Tibial nerve (tissue), 4 donors: Measurements from ENCODE around the gene BNC2. TPM values are rescaled to one million over a fixed set of nuclear protein-coding genes. Genes with fewer than 3 reads are reported as not detected.

Experiments used
- DNase-seq, 2 donors: peaks; one replicate each; pipeline ENCODE4 v3.0.0-alpha.2; 2019; ENCODE audit warnings: low spot score in 2 of 2
- H3K27ac ChIP-seq, 4 donors: fragments of 200-600 bp; sonication (generic) in 3 of 4; one replicate each; pipeline ENCODE4 v1.5.1; 2017 to 2019; ENCODE audit warnings: mild to moderate bottlenecking in 1 of 4
- H3K27me3 ChIP-seq, 2 donors: fragments of 200-600 bp; sonication (generic) in 1 of 2; one replicate each; pipeline versions ENCODE4 v1.5.1 to v1.6.0; 2017 to 2019
- H3K36me3 ChIP-seq, 3 donors: fragments of 200-600 bp; sonication (generic); one replicate each; pipeline ENCODE4 v1.5.1; 2018 to 2019
- H3K4me1 ChIP-seq, 4 donors: fragments of 200-600 bp; sonication (generic) in 3 of 4; one replicate each; pipeline ENCODE4 v1.5.1; 2017 to 2019
- H3K4me3 ChIP-seq, 4 donors: fragments of 200-600 bp; sonication (generic) in 3 of 4; one replicate each; pipeline ENCODE4 v1.5.1; 2017 to 2019; ENCODE audit warnings: mild to moderate bottlenecking in 1 of 4, moderate library complexity in 1 of 4
- H3K9me3 ChIP-seq, 4 donors: fragments of 200-600 bp; sonication (generic) in 3 of 4; one replicate each; pipeline ENCODE4 v1.5.1; 2017 to 2019
- EP300 ChIP-seq, 2 donors: sonication (generic); formaldehyde crosslinking; IDR thresholded peaks; one replicate each; pipeline ENCODE4 v1.6.1; 2017; ENCODE audit warnings: antibody characterized with exemption in 2 of 2, mild to moderate bottlenecking in 1 of 2
- POLR2A ChIP-seq, 2 donors: fragments of 450-650 bp; IDR thresholded peaks; one replicate each; pipeline ENCODE4 v1.6.1; 2017; ENCODE audit warnings: antibody characterized with exemption in 2 of 2, mild to moderate bottlenecking in 2 of 2, moderate library complexity in 2 of 2
- WGBS, 2 donors: methylation state at CpG; one replicate each; pipeline ENCODE4 v1.1.5; 2018; 5-methylcytosine and 5-hydroxymethylcytosine counted together
- total RNA-seq, 4 donors: library from RNA; depleted of rRNA; stranded (reverse); fragments of >200 nt; gene quantifications; one replicate each; pipeline ENCODE4 v1.1.0, GENCODE V29; 2016
- TF ChIP-seq, protein P1 (sequence below), 5 experiments: fragments of 200-600 bp in 3 of 5; fragments of 450-650 bp in 2 of 5; sonication (generic) in 3 of 5; IDR thresholded peaks; one replicate each; pipeline ENCODE4 v1.5.1; 2016 to 2019; ENCODE audit warnings: antibody characterized with exemption in 5 of 5, mild to moderate bottlenecking in 3 of 5, moderate library complexity in 2 of 5

Gene BNC2
- total RNA-seq, 4 donors from 2014 or later = 69.9 to 89.6 (median 88.4) TPM

- H3K27ac ChIP-seq = no peak overlapping the region
- WGBS, 2 donors = 57 to 64% methylated on average over 5 of the region's 5 CpGs
- DNase-seq = no peak
- TF ChIP-seq EP300 (IDR thresholded peaks at IDR 0.05) (no peak), POLR2A (IDR thresholded peaks at IDR 0.05) (no peak)
- TF ChIP-seq, protein P1, sequence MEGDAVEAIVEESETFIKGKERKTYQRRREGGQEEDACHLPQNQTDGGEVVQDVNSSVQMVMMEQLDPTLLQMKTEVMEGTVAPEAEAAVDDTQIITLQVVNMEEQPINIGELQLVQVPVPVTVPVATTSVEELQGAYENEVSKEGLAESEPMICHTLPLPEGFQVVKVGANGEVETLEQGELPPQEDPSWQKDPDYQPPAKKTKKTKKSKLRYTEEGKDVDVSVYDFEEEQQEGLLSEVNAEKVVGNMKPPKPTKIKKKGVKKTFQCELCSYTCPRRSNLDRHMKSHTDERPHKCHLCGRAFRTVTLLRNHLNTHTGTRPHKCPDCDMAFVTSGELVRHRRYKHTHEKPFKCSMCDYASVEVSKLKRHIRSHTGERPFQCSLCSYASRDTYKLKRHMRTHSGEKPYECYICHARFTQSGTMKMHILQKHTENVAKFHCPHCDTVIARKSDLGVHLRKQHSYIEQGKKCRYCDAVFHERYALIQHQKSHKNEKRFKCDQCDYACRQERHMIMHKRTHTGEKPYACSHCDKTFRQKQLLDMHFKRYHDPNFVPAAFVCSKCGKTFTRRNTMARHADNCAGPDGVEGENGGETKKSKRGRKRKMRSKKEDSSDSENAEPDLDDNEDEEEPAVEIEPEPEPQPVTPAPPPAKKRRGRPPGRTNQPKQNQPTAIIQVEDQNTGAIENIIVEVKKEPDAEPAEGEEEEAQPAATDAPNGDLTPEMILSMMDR (IDR thresholded peaks at IDR 0.05) = no peak
- no peaks in the 10 kb centered on the region for H3K27me3 ChIP-seq
- no peaks in the 10 kb centered on the region for H3K36me3 ChIP-seq
- H3K9me3 ChIP-seq = no peaks in the 10 kb centered on the region
- peaks cover 0 to 34% (median 3%) of the 10 kb centered on the region in 4 donors for H3K4me1 ChIP-seq
- H3K4me3 ChIP-seq = no peak overlapping the region
Measured at GRCh38 chr9:16825971-16826625, 44.4 kb downstream of the BNC2 start.

GRCh38 chr9:16825331-16825725, 45.1 kb downstream of the BNC2 start:
- no peaks in the 10 kb centered on the region for H3K36me3 ChIP-seq
- H3K27ac ChIP-seq = no peak overlapping the region

GRCh38 chr9:16824545-16825330, 45.7 kb downstream of the BNC2 start:
- DNase-seq = no peak
- Histone ChIP-seq H3K27ac (peak overlapping the region in 2 of 4 donors; percentile 14 to 47), H3K9me3 (no peaks in the 10 kb centered on the region), H3K4me3 (no peak overlapping the region), H3K36me3 (no peaks in the 10 kb centered on the region), H3K27me3 (no peaks in the 10 kb centered on the region), H3K4me1 (peaks cover 0 to 34% (median 3%) of the 10 kb centered on the region in 4 donors)
- WGBS, 2 donors = 51 to 55% methylated on average over 8 of the region's 8 CpGs
- TF ChIP-seq, protein P1 (IDR thresholded peaks at IDR 0.05) = no peak
- TF ChIP-seq POLR2A (IDR thresholded peaks at IDR 0.05) (no peak), EP300 (IDR thresholded peaks at IDR 0.05) (no peak)

More at GRCh38 chr9:16825331-16825725, 45.1 kb downstream of the BNC2 start:
- H3K4me1 ChIP-seq = peaks cover 0 to 34% (median 3%) of the 10 kb centered on the region in 4 donors
- H3K27me3 ChIP-seq = no peaks in the 10 kb centered on the region
- no peak for DNase-seq
- H3K4me3 ChIP-seq = no peak overlapping the region
- no peak for TF ChIP-seq EP300 (IDR thresholded peaks at IDR 0.05)
- TF ChIP-seq, protein P1 (IDR thresholded peaks at IDR 0.05) = no peak
- TF ChIP-seq POLR2A (IDR thresholded peaks at IDR 0.05) = no peak
- H3K9me3 ChIP-seq = no peaks in the 10 kb centered on the region

DNA sequence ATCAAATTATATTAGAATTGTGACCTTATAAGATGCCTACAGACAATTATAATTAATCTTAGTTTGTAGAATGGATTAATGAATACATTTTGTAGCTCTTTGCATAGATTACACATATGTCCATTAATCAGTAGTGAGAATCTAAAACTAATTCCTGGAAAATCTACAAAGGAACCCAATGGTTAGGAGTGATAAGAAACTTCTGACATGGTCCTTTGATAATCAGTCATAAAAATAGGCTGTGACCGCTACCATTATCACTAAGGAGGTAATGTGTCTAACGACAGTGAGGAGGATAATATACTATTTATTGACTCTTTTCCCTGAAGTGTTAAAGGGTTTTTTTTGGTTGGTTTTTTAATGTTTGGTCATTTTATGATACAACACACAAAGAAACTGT, 46.6 kb downstream of the BNC2 start:
- WGBS, 2 donors = 80 to 82% methylated on average over 2 of the region's 2 CpGs
- Histone ChIP-seq H3K27me3 (no peaks in the 10 kb centered on the region), H3K4me3 (no peak overlapping the region), H3K4me1 (peaks cover 0 to 30% (median under 1%) of the 10 kb centered on the region in 4 donors), H3K9me3 (no peaks in the 10 kb centered on the region), H3K36me3 (no peaks in the 10 kb centered on the region), H3K27ac (no peak overlapping the region)
- DNase-seq = no peak
- no peak for TF ChIP-seq EP300 (IDR thresholded peaks at IDR 0.05)
- TF ChIP-seq, protein P1 (IDR thresholded peaks at IDR 0.05) = no peak
- no peak for TF ChIP-seq POLR2A (IDR thresholded peaks at IDR 0.05)

DNA sequence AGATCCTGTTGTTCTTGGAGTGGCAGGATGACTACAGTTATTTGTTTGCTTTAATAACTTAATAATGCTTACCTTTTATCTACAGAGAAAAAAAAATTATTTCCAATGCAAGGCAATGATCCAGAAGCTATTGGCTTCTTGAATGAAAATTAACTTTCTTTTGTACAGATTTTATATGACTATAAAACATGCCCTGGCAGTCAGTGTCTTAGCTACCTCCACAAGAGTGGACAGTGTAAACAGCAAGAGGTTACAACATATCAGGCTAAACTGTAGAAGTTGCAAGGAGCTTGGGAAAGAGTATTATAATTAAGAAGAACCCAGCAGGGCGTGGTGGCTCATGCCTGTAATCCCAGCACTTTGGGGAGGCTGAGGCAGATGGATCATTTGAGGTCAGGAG, 49.1 kb downstream of the BNC2 start:
- Histone ChIP-seq H3K4me1 (peaks cover 0 to 19% (median 0%) of the 10 kb centered on the region in 4 donors), H3K36me3 (no peaks in the 10 kb centered on the region), H3K27ac (no peak overlapping the region), H3K4me3 (no peak overlapping the region), H3K9me3 (no peaks in the 10 kb centered on the region), H3K27me3 (no peaks in the 10 kb centered on the region)
- DNase-seq = no peak
- no peak for TF ChIP-seq POLR2A (IDR thresholded peaks at IDR 0.05)
- no peak for TF ChIP-seq EP300 (IDR thresholded peaks at IDR 0.05)
- TF ChIP-seq, protein P1 (IDR thresholded peaks at IDR 0.05) = no peak
- WGBS, 2 donors = 96 to 100% methylated on average over 1 of the region's 1 CpG
